ENCODE measurements around the gene CIAO3.

Gene CIAO3

DNA sequence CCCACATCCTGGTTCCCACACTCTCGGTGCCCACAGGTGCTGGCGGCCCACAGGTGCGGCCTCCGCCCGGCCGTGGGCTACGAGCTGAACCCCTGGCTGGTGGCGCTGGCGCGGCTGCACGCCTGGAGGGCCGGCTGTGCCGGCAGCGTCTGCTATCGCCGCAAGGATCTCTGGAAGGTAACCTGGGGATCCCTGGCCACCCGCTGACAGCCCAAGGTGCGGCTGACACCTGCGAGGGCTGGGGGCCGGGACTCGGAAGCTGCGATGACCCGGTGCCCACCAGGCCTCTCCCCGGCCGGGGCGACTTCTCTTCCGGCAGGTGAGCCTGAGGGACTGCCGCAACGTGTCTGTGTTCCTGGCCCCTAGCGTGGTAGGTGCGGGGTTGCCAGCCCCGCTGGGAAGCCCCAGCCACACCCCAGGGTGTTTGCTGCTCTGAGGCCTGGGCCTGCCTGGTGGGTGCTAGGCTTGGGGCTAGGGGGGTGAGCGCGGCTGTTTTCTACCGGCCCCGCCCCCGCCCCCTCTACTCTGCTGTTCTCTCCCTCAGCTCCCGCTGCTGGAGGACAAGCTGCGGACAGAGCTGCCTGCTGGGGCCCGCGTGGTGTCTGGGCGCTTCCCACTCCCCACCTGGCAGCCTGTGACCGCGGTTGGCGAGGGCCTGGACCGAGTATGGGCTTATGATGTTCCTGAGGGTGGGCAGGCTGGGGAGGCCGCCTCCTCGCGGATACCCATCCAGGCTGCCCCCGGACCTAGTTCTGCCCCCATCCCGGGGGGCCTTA is 18.8 kb downstream of the CIAO3 start:
- DNase-seq = no peak

DNA sequence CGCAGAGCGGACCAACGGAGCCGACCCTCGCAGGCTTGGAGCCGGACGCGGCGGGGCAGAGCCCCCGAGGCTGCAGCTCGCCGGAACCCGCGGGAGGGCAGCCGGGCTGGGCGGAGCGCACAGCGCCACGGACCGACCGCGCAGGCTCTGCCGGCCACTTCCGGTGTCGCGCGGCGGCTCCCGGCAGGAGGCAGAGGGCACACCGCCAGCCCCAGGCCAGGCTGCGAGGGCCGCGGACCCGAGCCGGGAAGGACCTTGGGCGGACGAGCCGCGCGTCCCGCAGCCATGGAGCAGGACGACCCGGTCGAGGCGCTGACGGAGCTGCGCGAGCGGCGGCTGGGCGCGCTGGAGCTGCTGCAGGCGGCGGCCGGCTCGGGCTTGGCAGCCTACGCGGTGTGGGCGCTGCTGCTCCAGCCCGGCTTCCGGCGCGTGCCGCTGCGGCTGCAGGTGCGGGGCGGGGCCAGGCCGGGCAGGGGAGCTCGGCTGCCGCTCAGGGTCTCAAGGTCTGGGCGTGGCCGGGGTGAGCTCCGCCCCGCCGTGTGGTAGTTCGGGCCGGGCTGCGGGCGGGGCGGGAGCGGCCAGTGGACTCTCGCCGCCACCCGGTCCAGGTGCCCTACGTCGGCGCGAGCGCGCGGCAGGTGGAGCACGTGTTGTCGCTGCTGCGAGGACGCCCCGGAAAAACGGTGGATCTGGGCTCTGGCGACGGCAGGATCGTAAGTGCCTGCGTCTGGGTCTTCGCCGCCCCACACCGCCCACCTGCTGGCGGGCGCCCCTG is 19.6 kb downstream of the CIAO3 start, which contains the start of gene ANTKMT:
Gene ANTKMT, plus strand, starts transcription at position 157 of the 775 bp plus-strand sequence. Its CDS starts 129 bp downstream, at position 286.
- DNase-seq = peak; percentile 69

DNA sequence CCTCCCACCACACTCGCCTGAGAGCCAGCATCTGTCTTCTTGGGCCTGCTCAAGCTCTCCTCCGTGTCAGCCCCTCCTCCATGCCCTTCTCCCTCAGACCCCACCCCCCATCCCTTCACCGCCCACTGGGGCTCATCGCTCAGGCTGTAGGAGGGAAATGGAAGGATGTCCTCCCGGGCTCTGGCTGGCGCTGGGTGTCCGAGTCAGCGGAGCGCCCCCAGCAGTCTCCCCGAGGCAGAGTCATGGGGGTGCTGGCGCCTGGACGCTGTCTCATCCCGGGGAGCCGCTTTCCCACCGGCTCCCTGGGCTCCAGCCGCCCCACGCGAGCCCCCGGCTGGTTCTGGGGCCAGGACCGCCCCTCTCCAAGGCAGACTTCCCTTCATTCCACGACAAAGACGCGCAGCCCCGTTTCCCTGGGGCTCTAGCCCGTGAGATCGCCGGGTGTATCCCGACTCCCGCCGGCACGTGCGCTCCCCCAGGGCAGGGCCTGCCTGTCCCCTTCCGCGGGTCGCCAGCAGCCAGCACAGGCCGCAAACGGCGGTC is 20.3 kb downstream of the CIAO3 start:
- peak; percentile 51 for DNase-seq

DNA sequence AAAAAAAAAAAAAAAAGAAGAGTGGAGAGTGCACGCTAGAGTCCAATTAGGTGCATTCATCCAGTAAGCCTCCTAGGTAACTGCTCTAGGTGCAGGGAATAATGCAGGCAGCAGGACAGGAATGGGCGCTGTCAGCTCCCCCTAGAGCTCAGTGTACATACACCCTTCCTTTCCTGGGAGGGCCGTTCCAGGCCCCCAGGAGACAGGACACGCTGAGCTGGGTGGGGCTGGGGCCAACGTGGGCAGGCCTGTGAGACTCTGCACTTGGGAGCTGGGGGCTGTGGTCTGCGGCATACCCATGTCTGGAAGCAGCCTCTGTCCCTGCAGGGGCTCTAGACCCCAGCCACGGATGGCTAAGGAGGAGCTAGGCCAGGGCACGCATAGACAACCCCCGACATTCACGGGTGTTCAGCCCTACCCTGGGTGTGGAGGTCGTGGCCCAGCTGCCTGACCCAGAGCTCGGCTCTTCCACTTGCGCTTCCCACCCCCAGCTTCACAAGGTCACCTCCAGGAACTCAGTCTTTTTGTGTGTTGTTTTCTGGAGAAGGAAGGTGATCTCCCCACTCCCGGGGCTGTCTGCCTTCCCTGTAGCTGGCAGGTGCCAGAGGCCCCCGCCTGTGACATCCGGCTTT is 20.9 kb downstream of the CIAO3 start:
- no peak for DNase-seq

DNA sequence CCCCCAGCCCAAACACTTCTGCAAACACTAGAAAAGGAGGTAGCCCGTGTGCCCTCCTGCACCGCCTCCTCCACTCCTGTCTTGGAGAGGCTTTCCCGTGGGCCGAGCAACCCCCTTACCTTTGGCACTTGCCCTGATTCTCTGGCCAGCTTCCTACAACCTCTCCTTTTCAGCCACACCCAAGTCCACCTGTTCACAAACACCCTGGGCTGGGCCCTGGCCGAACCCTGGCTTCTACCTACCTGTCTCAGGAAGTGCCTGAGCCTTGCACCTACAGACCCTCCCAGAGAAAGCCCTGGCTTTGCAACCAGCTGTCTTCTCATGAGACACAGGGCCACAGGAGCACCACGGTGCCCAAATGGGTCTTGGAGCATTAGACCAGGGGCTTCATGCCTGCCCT is 21.9 kb downstream of the CIAO3 start:
- DNase-seq = no peak

DNA sequence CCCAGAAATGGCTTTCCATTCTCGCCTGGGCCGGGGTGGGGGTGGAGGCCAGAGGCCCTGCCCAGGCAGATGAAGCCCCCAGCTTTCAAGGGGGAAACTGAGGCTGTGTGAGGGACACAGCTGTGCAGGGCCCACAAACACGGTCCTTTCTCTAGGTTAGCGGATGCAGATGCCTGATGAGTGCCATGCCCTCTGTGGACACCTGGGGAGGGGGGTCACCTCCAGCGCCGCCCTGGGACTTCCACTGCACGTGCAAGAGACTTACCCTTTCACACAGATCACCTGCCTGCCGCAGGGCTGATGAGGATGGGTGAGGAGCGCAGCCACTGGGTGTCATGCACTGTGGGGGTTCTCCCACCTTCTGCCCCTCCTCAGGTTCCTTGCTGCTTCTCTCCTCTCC is 22.4 kb downstream of the CIAO3 start:
- DNase-seq = no peak

DNA sequence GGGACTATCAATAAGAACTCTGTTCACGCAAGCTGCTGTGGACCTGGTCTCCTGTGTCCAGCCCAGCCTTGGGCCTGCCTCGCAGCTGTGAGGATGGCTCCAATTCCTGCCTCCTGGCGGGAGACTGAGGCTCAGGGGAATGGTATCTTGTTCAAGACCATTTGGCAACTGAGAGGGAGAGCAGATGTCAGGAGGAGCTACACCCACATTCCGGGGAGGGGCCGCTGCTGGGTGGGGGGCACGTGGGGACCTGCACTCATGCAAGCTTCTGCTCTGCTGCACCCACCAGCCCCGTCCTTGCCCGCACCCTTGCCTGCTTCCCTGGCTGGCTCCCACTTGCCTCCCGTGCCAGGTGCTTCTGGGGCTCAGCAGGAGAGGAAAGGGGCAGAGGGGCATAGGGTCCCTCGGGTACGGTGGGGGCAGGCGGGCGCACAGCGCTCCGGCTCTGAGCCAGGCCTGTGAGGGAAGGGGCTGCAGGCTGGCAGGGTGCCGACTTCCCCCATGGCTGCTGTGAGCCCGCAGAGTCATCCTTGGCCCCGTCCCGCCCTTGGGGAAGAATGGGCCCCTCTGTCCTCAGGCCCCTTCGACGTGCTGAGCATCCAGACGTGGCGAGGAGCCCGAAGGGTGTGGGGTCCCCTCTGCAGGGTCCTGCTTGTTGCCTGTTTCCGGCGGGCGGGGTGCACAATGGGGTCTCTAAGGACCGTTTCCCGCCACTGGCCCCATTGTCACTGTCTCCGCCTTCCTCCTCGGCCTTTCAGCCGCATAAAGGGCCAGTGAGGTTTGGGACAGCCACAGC is 23.1 kb downstream of the CIAO3 start:
- no peak for DNase-seq

DNA sequence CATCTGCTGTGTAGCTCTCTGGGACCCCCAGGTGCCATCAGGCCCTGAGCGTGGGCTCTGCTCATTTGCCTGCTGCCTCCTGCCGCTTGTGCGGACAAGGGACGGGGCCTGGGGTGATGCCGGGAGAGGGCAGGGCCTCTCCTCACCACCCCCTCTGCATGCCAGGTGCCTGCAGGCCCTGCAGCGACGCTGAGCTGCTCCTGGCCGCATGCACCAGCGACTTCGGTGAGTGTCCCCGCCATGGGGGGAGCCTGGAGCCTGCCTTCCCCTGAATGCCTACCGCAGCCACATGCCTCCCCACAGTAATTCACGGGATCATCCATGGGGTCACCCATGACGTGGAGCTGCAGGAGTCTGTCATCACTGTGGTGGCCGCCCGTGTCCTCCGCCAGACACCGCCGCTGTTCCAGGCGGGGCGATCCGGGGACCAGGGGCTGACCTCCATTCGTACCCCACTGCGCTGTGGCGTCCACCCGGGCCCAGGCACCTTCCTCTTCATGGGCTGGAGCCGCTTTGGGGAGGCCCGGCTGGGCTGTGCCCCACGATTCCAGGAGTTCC is 23.9 kb downstream of the CIAO3 start:
- no peak for DNase-seq

DNA sequence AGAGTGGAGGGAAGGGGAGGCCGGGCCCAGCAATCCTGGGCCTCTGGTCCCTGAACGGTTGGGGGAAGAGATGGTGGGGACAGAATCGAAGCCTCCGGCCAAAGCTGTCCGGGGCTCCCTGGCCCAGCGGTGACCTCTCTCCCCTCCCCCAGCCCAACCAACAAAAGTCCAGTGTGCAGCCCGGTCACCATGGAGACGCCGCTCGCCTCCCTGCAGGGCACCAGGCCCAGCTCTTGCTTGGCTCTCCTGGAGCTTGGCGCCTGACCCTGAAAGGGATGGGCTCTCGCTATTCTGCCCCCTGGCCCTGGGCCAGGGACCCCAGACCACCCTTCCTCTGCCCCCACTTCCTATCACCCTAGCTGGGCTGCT is 24.6 kb downstream of the CIAO3 start:
- DNase-seq = no peak

DNA sequence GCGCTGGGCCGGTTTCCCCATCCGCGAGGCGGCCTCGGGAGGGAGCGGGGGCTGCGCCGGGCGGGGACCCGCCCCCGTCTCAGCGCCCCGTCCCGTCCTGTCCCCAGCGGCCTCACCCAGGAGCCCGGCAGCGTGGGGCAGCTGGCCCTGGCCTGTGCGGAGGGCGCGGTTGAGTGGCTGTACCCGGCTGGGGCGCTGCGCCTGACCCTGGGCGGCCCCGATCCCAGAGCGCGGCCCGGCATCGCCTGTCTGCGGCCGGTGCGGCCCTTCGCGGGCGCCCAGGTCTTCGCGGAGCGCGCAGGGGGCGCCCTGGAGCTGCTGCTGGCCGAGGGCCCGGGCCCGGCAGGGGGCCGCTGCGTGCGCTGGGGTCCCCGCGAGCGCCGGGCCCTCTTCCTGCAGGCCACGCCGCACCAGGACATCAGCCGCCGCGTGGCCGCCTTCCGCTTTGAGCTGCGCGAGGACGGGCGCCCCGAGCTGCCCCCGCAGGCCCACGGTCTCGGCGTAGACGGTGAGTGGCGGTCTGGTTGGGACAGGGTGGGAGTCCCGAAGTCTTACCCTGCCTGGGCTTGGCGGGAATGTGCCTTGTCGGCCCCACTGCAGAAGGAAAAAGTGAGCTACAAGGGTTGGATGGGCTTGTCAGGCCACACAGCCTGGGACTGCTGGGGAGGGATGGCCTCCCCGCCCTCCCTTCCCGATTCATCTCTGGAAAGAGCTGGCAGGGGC is 25.2 kb downstream of the CIAO3 start:
- no peak for DNase-seq

DNA sequence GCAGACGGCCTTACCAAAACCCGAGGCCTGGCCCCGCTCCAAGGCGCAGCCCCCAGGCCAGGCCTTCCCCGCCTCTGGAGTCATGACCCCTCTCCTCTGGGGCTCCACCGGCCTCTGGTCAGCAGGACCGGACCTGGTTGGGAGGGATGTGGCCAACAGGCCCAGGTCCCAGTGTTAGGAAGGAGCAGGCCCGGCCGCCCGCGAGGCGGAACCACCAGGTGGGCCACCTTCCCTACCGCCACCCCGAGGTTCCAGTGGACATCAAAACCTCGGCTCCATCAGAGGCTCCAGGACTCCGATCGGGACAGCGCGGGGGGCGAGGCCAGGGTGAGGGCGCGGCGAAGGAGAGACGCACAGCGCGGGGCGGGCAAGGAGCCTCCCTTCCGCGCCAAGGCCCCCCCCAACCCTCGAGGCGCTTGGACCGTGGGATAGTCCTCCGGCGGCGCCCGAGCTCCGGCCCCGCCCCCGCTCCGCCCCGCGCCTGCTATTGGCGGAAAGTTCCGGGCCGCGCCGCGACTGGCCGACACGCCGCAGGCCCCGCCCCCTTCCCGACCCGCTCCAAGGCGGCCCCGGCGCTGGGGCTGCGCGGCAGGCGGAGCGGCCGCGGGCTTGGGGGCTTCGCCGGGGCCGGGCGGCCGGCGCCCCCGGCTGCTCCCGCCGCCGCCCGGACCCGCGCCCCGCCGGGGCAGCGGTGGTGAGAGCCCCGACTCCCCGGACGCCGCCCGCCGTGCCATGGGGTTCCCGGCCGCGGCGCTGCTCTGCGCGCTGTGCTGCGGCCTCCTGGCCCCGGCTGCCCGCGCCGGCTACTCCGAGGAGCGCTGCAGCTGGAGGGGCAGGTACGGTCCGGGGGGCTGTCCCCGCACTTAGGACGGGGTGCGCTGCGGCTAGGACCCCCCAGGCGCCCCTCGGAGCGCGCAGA is 26.0 kb downstream of the CIAO3 start, which contains the start of gene METRN:
Gene METRN, plus strand, starts transcription at position 561 of the 919 bp plus-strand sequence. Its CDS starts 172 bp downstream, at position 733.
- DNase-seq = peak; percentile 90

DNA sequence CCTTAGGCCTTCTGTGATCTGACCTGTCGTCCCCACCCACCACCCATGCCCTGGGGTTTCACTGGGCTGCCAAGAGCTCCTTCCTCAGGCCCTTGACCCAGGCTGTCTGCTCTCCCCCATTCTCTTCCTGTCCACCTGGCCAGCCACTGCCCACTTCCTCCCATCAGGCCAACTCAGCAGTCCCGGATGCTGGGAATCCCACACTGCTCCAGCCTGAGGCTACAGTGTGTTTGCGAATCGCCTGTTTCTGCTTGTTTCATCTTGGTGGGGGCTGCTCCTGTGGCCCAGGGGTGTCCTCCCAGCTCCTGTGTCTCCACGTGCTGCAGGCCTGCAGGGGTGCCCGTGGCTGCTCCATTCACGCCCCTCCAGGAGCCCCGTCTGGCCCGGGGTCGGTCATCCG is 26.7 kb downstream of the CIAO3 start:
- DNase-seq = no peak

DNA sequence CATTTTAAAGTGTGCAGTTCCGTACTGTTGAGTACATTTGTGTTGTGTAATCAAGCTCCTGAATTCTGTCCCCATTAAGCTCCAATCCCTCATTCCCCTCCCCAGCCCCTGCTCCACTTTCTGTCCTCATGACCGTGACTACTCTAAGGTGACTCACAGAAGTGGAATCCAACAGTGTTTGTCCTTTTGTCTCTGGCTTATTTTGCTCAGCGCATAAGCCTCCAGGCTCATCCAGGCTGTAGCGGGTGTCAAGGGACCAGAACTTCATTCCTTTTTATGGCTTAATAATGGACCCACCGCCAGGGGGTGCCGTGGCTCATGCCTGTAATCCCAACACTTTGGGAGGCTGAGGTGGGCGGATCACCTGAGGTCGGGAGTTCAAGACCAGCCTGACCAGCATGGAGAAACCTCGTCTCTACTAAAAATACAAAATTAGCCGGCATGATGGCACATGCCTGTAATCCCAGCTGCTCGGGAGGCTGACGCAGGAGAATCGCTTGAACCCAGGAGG is 28.0 kb downstream of the CIAO3 start:
- peak; percentile 59 for DNase-seq

DNA sequence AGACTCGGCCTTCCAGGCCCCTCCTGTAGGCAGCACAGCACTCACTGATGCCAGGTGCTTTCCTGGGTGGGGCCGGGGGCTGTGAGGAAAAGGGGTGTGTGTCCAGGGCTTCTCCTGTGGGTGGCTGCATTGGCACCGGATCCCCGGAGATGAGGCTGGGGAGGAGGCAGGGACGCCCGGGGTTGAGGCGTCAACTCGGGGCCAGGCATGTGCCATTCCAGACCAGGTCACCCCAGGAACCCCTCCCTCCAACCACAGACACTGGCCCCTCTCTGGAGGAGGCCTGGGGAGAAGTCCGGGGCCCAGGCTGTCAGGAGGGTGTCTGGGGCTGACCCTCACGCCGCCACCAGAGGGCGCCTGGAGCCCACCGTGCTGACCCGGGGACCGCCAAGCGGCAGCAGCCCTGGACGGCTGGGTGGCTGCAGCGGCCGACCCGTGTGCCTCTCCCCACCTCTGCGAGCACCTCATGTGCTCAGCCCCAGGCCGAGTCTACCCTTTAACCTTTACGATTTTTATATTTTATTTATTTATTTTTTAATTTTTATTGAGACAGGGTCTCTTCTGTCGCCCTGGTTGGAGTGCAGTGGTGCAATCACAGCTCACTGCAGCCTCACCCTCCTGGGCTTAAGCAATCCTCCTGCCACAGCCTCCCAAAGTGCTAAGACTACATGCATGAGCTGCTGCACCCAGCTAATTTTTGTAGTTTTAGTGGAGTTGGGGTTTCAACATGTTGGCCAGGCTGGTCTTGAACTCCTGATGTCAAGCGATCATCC is 29.1 kb downstream of the CIAO3 start:
- peak; percentile 83 for DNase-seq

DNA sequence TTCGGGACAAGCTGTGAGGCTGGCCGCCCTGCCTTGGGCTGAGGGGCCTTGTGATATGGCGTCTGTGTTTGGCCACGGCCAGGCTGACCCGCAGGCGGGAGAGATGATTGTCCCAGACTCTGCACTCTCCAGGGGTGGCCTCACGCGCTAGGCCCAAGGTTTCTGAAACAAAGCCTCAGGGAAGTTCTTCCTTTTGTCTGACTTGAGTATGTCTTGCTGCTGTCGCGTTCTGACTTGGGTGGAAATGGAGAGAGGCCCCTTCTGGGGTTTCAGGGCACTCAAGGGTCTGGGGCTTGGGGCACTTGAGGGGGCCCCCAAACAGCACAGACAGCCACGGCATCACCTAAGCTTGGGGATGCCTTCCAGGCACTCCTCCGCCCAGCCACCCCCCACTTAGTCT is 29.7 kb downstream of the CIAO3 start:
- no peak for DNase-seq

DNA sequence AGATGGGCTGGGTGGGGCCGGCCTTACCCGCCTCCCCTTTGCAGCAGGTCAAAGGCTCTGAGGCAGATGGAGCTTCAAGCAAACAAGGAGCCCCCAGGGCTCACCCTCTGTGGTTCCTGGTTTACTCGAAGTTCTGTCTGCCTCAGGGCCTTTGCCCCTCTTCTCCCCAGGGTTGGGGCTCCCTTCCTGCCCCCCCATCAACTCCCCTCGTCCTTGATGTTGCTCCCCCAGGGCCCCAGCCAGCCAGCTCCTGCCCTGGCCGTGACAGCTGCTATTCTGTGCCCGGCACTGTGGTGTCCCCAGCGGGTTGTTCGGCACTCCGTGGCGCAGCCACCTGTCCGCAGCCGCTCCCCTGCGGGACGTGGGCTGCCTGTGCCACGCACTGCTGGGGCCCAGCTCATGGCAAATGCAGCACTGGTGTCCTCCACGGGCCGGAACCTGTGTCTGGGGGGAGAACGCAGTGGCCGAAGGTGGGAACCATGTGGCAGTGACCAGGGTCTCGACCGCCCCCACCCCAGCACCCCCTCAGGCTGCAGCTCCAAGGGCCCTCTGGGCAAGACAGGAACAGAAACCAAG is 30.2 kb downstream of the CIAO3 start:
- no peak for DNase-seq

DNA sequence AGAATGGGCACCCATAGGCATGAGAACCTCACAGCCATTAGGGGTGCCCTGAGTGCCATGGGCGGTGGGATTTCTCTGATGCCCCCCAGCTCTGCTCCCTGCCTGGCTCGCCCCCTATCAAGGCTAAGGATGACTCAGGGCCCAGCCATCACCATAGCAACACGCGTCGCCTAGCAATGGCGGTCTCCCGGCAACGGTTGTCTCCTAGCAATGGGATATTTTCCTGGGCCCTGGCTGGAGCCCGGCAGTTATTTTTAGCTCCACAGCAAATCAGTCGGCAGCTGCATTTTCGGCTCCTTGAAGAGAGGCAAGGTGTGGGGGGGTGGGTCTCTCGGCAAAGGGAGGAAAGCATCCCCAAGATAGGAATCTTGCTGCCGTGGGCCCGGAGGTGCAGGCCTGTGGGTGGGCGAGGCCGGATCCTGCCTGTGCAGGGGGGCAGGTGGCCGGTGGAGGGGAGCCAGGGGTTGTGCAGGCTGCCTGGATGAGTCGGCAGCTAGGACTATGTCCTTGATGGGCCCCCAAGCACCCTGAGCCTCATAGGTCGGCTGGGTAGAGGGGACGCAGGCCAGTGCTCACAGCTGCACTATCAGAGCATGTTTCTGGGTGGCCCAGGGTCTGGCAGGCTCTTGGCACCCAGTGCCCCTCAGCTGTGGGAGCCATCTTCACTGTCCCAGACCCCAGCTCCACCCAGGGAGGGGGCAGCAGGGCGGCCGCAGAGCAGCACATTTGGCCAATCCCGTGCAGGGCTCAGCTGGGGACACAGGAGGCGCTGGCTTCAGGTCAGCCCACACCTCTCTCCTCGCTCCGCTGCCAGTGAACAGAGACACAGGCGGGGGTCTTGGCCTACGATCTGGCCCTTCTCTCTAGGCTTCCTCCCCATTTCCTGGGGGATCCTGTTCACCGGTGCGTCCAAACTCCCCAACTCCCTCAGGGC is 31.0 kb downstream of the CIAO3 start:
- no peak for DNase-seq

DNA sequence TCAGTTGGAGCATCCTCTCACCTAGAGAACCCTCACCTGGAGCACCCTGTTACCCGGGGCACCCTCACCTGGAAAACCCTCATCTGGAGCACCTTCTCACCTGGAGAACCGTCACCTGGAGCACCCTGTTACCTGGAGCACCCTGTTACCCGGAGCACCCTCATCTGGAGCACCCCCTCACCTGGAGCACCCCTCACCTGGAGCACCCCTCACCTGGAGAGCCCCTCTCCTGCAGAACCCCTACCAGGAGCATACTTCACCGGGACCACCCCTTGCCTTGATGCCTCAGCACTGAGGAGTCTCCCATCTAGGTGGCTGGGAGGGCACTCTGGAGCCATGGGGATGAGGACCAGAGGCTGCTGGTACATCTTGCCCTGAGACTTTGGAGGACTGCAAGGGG is 31.8 kb downstream of the CIAO3 start:
- DNase-seq = no peak
